SW480 (cell line): ENCODE results near the gene MFAP1.
"Not testable (repeated sequence)": the region's sequence is repeated elsewhere in the genome, so short reads cannot be mapped to it uniquely, and the experiment has no call there.

ENCODE experiments used
- DNase-seq: peaks from one replicate; pipeline ENCODE4 v3.0.0-alpha.2; 2016; ENCODE audit warnings: low spot score

The MFAP1 gene

GRCh38 chr15:43824302-43825246 lies at the start of gene MFAP1:
TSS of gene MFAP1 (minus strand) at chr15:43824690. CDS start at chr15:43824569, 121 bp downstream.
- DNase-seq = peak; percentile 95

GRCh38 chr15:43873651-43874050 lies 49.2 kb upstream of the MFAP1 start:
- DNase-seq = no peak

GRCh38 chr15:43872416-43873020 lies 48.0 kb upstream of the MFAP1 start:
- DNase-seq = peak; percentile 33

GRCh38 chr15:43871835-43872234 lies 47.3 kb upstream of the MFAP1 start:
- no peak for DNase-seq

GRCh38 chr15:43868406-43868805 lies 43.9 kb upstream of the MFAP1 start:
- no peak for DNase-seq

- no peak for DNase-seq
Observed at GRCh38 chr15:43867096-43867495, 42.6 kb upstream of the MFAP1 start.

- DNase-seq = not testable (repeated sequence)
Observed at GRCh38 chr15:43866636-43867035, 42.1 kb upstream of the MFAP1 start.

- no peak for DNase-seq
Observed at GRCh38 chr15:43859546-43859945, 35.1 kb upstream of the MFAP1 start.

- DNase-seq = no peak
Observed at GRCh38 chr15:43854801-43855200, 30.3 kb upstream of the MFAP1 start.

- DNase-seq = no peak
Observed at GRCh38 chr15:43852607-43853006, 28.1 kb upstream of the MFAP1 start.

GRCh38 chr15:43851251-43851650 lies 26.8 kb upstream of the MFAP1 start:
- DNase-seq = no peak

- DNase-seq = no peak
Observed at GRCh38 chr15:43845421-43845820, 20.9 kb upstream of the MFAP1 start.

GRCh38 chr15:43832485-43832884 lies 8.0 kb upstream of the MFAP1 start:
- DNase-seq = not testable (repeated sequence)

- DNase-seq = not testable (repeated sequence)
Observed at GRCh38 chr15:43831519-43832052, 7.1 kb upstream of the MFAP1 start.

- not testable (repeated sequence) for DNase-seq
Observed at GRCh38 chr15:43830691-43831275, 6.3 kb upstream of the MFAP1 start.

GRCh38 chr15:43829951-43830540 lies 5.6 kb upstream of the MFAP1 start:
- not testable (repeated sequence) for DNase-seq

GRCh38 chr15:43828061-43828657 lies 3.7 kb upstream of the MFAP1 start:
- no peak for DNase-seq

GRCh38 chr15:43826508-43827341 lies 2.2 kb upstream of the MFAP1 start, which contains the start of gene WDR76:
TSS of gene WDR76 (plus strand) at chr15:43827002. CDS start at chr15:43827033, 31 bp downstream.
- peak; percentile 34 for DNase-seq

- no peak for DNase-seq
Observed at GRCh38 chr15:43826029-43826507, 1.6 kb upstream of the MFAP1 start.

GRCh38 chr15:43825305-43825704 lies 815 bp upstream of the MFAP1 start:
- DNase-seq = not testable (repeated sequence)

GRCh38 chr15:43821505-43821904 lies 3.0 kb downstream of the MFAP1 start:
- no peak for DNase-seq
